Calu3 (cell line): Measurements from ENCODE around the gene RPS19BP1. TPM values are rescaled to one million over a fixed set of nuclear protein-coding genes. Genes with fewer than 3 reads are reported as not detected.

ENCODE experiments used
- BruUV-seq: library from RNA; stranded (reverse); fragments of 400-500 nt; replicated peaks from 2 replicates; lab custom pipeline; 2021; lab: Mats Ljungman, UMichigan
- CTCF ChIA-PET: fragments of 300-600 bp; sonication (Branson Sonifier 250); formaldehyde crosslinking; loops from one replicate; lab custom pipeline; 2022; ENCODE audit warnings: antibody characterized with exemption; lab: Charles Lee
- DNase-seq: peaks from one replicate; pipeline ENCODE4 v3.0.0; 2022
- H3K27ac Mint-ChIP-seq: one replicate; pipeline ENCODE4 v1.8.0; 2022; ENCODE audit warnings: mixed read lengths; ENCODE audit not compliant: unreplicated experiment
- H3K27me3 Mint-ChIP-seq: one replicate; pipeline ENCODE4 v1.8.0; 2022; ENCODE audit warnings: mixed read lengths; ENCODE audit not compliant: unreplicated experiment
- H3K36me3 Mint-ChIP-seq: one replicate; pipeline ENCODE4 v1.8.0; 2022; ENCODE audit warnings: mild to moderate bottlenecking, moderate library complexity, mixed read lengths; ENCODE audit not compliant: insufficient read depth, unreplicated experiment
- H3K4me1 Mint-ChIP-seq: one replicate; pipeline ENCODE4 v1.8.0; 2022; ENCODE audit warnings: mild to moderate bottlenecking, low read depth, mixed read lengths; ENCODE audit not compliant: unreplicated experiment
- H3K4me3 Mint-ChIP-seq: one replicate; pipeline ENCODE4 v1.8.0; 2022; ENCODE audit warnings: mild to moderate bottlenecking, low read depth, moderate library complexity, mixed read lengths; ENCODE audit not compliant: unreplicated experiment
- H3K9me3 Mint-ChIP-seq: one replicate; pipeline ENCODE4 v1.8.0; 2022; ENCODE audit warnings: low read depth, mixed read lengths; ENCODE audit not compliant: unreplicated experiment
- intact Hi-C: fragments of 100-400 bp; cut with micrococcal nuclease; formaldehyde crosslinking; loops from one replicate; pipeline ENCODE4 v1.10.0; 2022; ENCODE audit not compliant: unreplicated experiment
- total RNA-seq: library from RNA; stranded (reverse); gene quantifications from 2 replicates; pipeline ENCODE4 v1.2.3, GENCODE V29; 2022
- TF ChIP-seq, protein P1 (sequence below): fragments of 200-600 bp; IDR thresholded peaks from one replicate; pipeline ENCODE4 v1.8.0; 2022; ENCODE audit warnings: antibody characterized with exemption; ENCODE audit not compliant: unreplicated experiment

The RPS19BP1 gene
- total RNA-seq, 1 experiment from 2014 or later: 87.7 TPM

DNA sequence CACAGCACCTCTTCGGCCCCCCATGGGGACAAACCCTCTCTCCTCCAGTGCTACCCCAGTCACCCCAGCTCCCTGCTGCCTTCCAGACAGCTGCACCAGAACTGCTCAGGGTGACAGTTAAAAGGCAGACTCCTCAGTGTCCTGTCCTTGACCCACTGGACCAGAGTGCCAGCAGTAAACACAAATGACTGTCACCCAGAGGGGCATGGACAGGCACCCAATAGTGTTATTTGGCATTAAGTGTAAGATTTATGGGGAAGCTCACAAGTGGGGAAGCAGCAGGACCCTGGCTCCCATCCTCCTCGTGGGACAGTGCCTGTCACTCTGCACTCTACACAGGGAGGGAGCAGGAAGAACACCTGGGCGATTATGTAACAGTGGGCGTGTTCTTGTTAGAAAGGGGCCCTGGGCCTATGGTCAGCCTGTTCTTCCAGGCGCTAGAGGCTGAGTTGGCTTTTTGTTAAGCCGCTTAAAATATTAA, 5.0 kb downstream of the RPS19BP1 start:
- H3K4me3 Mint-ChIP-seq: no peak overlapping the region
- H3K27ac Mint-ChIP-seq: peak overlapping the region; percentile 67
- peaks cover 94% of the 10 kb centered on the region for H3K36me3 Mint-ChIP-seq
- BruUV-seq: no TSS peak
- DNase-seq: peak; percentile 30
- no peaks in the 10 kb centered on the region for H3K9me3 Mint-ChIP-seq
- CTCF ChIA-PET: no interaction called here
- TF ChIP-seq, protein P1, sequence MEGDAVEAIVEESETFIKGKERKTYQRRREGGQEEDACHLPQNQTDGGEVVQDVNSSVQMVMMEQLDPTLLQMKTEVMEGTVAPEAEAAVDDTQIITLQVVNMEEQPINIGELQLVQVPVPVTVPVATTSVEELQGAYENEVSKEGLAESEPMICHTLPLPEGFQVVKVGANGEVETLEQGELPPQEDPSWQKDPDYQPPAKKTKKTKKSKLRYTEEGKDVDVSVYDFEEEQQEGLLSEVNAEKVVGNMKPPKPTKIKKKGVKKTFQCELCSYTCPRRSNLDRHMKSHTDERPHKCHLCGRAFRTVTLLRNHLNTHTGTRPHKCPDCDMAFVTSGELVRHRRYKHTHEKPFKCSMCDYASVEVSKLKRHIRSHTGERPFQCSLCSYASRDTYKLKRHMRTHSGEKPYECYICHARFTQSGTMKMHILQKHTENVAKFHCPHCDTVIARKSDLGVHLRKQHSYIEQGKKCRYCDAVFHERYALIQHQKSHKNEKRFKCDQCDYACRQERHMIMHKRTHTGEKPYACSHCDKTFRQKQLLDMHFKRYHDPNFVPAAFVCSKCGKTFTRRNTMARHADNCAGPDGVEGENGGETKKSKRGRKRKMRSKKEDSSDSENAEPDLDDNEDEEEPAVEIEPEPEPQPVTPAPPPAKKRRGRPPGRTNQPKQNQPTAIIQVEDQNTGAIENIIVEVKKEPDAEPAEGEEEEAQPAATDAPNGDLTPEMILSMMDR: no peak
- H3K27me3 Mint-ChIP-seq: no peaks in the 10 kb centered on the region
- intact Hi-C loops: loop anchor here (10.0 kb wide), 1 partner anchor 213 kb away; the partner anchor contains the start of gene RPL3
- peaks cover 67% of the 10 kb centered on the region for H3K4me1 Mint-ChIP-seq

DNA sequence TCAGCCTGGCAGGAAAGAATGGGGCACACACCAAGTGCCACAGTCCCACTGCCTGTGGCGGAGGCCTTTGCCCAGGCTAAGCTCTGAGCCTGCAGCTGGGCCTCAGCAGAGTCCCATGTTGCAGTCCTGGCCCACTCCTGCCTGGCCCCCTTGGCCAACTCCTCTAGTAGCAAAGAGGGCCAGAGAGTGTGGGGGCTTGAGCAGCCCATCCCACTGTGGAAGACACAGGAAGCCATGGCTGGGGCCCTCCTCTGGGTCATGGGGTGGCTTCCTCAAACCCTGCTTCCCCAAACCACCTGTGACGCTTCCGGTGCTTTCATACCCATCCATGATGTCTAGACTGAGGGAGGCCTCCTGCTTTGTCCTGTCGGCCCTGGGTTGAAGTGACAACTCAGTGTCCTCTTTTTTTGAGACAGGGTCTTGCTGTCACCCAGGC, 5.8 kb downstream of the RPS19BP1 start:
- H3K4me1 Mint-ChIP-seq: peaks cover 70% of the 10 kb centered on the region
- no peak overlapping the region for H3K4me3 Mint-ChIP-seq
- no peak for DNase-seq
- H3K27ac Mint-ChIP-seq: no peak overlapping the region
- no TSS peak for BruUV-seq
- H3K27me3 Mint-ChIP-seq: no peaks in the 10 kb centered on the region
- H3K36me3 Mint-ChIP-seq: peaks cover 94% of the 10 kb centered on the region
- H3K9me3 Mint-ChIP-seq: no peaks in the 10 kb centered on the region
- CTCF ChIA-PET: interaction anchor here (0.6 kb wide), 1 partner anchor 738 kb away, joined by 4 read pairs; no protein-coding TSS in a partner anchor
- TF ChIP-seq, protein P1: no peak
- intact Hi-C loops: loop anchor here (10.0 kb wide), 1 partner anchor 212 kb away; the partner anchor contains the start of gene RPL3

DNA sequence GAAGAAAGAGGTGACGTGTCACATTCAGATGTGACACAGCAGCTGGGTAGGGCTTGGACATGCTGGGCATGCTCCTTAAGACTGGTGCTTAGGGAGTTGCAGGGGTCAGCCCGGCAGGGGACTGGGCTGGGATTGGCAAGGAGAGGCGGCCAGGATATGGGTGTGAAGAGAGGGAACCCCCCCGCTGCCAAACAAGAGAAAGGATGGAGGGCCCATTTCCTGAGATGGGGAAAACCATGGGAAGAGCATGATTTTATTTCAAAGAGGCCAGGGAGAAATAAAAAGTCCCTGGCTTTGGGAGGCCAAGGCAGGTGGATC, 6.9 kb downstream of the RPS19BP1 start:
- CTCF ChIA-PET: no interaction called here
- no peaks in the 10 kb centered on the region for H3K9me3 Mint-ChIP-seq
- no peaks in the 10 kb centered on the region for H3K27me3 Mint-ChIP-seq
- no TSS peak for BruUV-seq
- intact Hi-C loops: loop anchor here (10.0 kb wide), 1 partner anchor 211 kb away; the partner anchor contains the start of gene RPL3
- peak overlapping the region; percentile 71 for H3K27ac Mint-ChIP-seq
- DNase-seq: no peak
- H3K36me3 Mint-ChIP-seq: peaks cover 95% of the 10 kb centered on the region
- H3K4me3 Mint-ChIP-seq: no peak overlapping the region
- H3K4me1 Mint-ChIP-seq: peaks cover 60% of the 10 kb centered on the region
- TF ChIP-seq, protein P1: no peak

DNA sequence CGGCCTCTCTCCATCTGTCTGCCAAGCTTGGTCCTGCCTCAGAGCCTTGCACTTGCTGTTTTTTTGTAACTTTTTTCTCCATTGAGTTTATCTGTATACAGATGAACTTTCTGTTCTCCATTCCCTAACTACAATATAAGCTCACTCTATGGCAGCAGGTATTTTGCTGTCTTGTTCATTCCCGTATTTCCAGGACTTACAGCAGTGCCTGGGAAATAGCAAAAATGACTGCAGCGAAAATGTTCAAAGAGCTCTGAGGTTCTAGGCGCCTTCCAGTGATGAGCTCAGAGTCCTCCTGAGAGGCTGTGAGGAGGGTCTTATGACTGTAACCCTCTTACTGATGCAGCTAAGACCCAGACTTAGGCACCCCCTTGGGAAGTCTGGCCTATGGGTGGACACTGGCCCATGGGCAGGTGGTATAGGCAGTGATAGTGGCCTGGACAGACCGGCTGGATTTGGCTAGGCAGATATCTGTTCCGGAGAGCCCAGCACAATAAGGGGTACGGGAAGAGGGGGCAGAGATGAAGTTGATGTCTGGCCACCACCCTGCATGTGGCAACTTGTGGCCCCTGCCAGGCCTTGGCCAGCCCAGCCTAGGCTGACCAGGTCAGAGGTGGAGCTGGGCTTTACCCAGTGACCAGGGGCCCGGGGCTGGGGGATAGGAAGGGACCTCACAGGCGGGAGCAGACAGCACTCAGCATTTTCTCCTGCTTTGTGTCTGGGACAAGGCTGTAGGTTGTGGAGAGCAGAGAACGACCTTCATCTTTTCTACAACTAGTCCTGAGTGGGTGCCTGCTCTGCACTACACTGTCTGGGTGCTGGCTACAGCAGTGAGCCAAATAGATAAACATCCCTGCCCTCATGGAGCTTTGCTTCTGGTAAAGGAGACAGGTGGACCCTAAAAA, 7.5 kb downstream of the RPS19BP1 start:
- TF ChIP-seq, protein P1: no peak
- H3K27ac Mint-ChIP-seq: peak overlapping the region; percentile 71
- peaks cover 95% of the 10 kb centered on the region for H3K36me3 Mint-ChIP-seq
- CTCF ChIA-PET: no interaction called here
- peaks cover 53% of the 10 kb centered on the region for H3K4me1 Mint-ChIP-seq
- intact Hi-C loops: loop anchor here (10.0 kb wide), 1 partner anchor 210 kb away; the partner anchor contains the start of gene RPL3
- H3K27me3 Mint-ChIP-seq: no peaks in the 10 kb centered on the region
- no peak for DNase-seq
- BruUV-seq: no TSS peak
- no peaks in the 10 kb centered on the region for H3K9me3 Mint-ChIP-seq
- peak overlapping the region; percentile 37 for H3K4me3 Mint-ChIP-seq
